HL-60 (cell line): Measurements from ENCODE around the gene DMD.

Experiments used
- DNase-seq, 2 experiments: peaks; one replicate each; pipeline ENCODE4 v3.0.0-alpha.2; 2010 to 2020; ENCODE audit warnings: low read depth in 1 of 2, low spot score in 1 of 2
- H3K27ac ChIP-seq: fragments of 250-450 bp; sonication (Bioruptor Pico); replicated peaks from 2 replicates; pipeline ENCODE4 v1.5.1; 2020; ENCODE audit warnings: mild to moderate bottlenecking, moderate library complexity
- H3K27me3 ChIP-seq: fragments of 250-450 bp; sonication (Bioruptor Pico); 2 replicates; pipeline ENCODE4 v1.5.1; 2021; ENCODE audit warnings: mild to moderate bottlenecking, moderate library complexity; ENCODE audit not compliant: insufficient read depth, poor library complexity, severe bottlenecking
- H3K4me3 ChIP-seq: replicated peaks from 2 replicates; pipeline ENCODE4 v1.5.1; 2011; ENCODE audit warnings: mild to moderate bottlenecking, control low read depth, low read length; ENCODE audit not compliant: insufficient read depth
- GABPA ChIP-seq: IDR thresholded peaks from 2 replicates; pipeline ENCODE4 v1.6.1; 2012; ENCODE audit warnings: low read depth
- POLR2AphosphoS5 ChIP-seq: IDR thresholded peaks from 2 replicates; pipeline ENCODE4 v1.6.1; 2012; ENCODE audit warnings: low read depth
- REST ChIP-seq: IDR thresholded peaks from 2 replicates; pipeline ENCODE4 v1.6.1; 2012; ENCODE audit warnings: low read depth; ENCODE audit not compliant: insufficient replicate concordance
- SPI1 ChIP-seq: IDR thresholded peaks from 2 replicates; pipeline ENCODE4 v1.6.1; 2012; ENCODE audit warnings: low read depth, mild to moderate bottlenecking, borderline replicate concordance
- TF ChIP-seq, protein P1 (sequence below): IDR thresholded peaks from one replicate; pipeline ENCODE4 v1.5.1; 2011; ENCODE audit warnings: low read length, control low read depth, inconsistent platforms; ENCODE audit not compliant: insufficient read depth

DMD gene

DNA sequence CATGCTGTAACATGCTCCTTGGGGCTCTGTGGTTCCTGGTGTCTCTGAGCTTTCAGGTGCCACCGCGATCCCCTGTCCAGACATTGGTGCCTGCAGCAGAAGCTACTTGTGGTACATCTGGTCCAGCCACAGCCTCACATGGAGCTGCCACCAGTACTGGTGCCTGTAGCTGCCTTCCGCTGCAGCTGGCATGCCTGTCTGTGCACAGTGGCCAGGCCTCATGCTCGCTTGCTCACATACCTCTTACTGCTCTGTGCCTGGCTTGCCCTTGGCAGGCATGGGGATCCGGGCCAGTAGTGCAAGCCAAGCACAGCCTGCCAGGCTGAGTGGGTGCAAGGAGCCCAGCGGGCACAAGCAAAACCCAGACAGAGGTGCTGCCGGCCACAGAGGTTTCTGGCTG is 618.6 kb downstream of the DMD start:
- TF ChIP-seq POLR2AphosphoS5 (no peak), REST (no peak), SPI1 (no peak), GABPA (no peak)
- TF ChIP-seq, protein P1, sequence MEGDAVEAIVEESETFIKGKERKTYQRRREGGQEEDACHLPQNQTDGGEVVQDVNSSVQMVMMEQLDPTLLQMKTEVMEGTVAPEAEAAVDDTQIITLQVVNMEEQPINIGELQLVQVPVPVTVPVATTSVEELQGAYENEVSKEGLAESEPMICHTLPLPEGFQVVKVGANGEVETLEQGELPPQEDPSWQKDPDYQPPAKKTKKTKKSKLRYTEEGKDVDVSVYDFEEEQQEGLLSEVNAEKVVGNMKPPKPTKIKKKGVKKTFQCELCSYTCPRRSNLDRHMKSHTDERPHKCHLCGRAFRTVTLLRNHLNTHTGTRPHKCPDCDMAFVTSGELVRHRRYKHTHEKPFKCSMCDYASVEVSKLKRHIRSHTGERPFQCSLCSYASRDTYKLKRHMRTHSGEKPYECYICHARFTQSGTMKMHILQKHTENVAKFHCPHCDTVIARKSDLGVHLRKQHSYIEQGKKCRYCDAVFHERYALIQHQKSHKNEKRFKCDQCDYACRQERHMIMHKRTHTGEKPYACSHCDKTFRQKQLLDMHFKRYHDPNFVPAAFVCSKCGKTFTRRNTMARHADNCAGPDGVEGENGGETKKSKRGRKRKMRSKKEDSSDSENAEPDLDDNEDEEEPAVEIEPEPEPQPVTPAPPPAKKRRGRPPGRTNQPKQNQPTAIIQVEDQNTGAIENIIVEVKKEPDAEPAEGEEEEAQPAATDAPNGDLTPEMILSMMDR = no peak
- DNase-seq = no peak
- Histone ChIP-seq H3K27me3 (no peaks in the 10 kb centered on the region), H3K27ac (no peak overlapping the region), H3K4me3 (no peak overlapping the region)

DNA sequence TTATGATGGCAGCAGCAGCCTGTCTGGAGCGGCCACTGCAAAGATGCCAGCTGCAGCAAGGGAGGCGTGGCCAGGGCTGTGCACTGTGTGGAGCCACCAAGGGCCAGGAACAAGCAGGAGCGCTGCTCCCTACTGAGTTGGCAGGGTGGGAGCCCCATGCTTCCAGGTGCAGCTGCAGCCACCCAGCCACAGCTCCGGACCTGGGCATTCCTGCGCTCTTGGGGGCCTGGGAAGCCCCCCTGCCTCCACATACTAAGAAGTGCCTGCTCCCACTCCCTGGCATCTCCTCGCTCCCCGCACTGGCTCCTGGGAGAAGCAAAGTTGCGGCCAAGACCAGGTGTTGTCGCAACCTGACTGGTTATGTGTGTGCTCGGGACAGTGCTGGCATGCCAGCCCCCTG is 619.8 kb downstream of the DMD start:
- Histone ChIP-seq H3K27ac (no peak overlapping the region), H3K4me3 (no peak overlapping the region), H3K27me3 (no peaks in the 10 kb centered on the region)
- DNase-seq = no peak
- TF ChIP-seq SPI1 = no peak
- TF ChIP-seq POLR2AphosphoS5 = no peak
- no peak for TF ChIP-seq GABPA
- TF ChIP-seq REST = no peak
- TF ChIP-seq, protein P1 = no peak

GRCh38 chrX:32582729-32583128 is 628.6 kb downstream of the DMD start:
- no peak for TF ChIP-seq REST
- TF ChIP-seq, protein P1 = no peak
- TF ChIP-seq POLR2AphosphoS5 = no peak
- TF ChIP-seq SPI1 = no peak
- TF ChIP-seq GABPA = no peak
- H3K4me3 ChIP-seq = no peak overlapping the region
- H3K27me3 ChIP-seq = no peaks in the 10 kb centered on the region
- H3K27ac ChIP-seq = no peak overlapping the region
- DNase-seq = no peak
